GM12892 (cell line): ENCODE results near the gene FGF3.

Experiments
- POLR2A ChIP-seq: IDR thresholded peaks from 2 replicates; pipeline ENCODE4 v1.6.1; 2011; ENCODE audit warnings: low read depth, low read length, control low read depth
- POLR2AphosphoS5 ChIP-seq: IDR thresholded peaks from 2 replicates; pipeline ENCODE4 v1.6.1; 2011; ENCODE audit warnings: low read depth, low read length, control low read depth
- TAF1 ChIP-seq: IDR thresholded peaks from 2 replicates; pipeline ENCODE4 v1.6.1; 2011; ENCODE audit warnings: low read depth, mild to moderate bottlenecking, control low read depth, low read length, borderline replicate concordance

GRCh38 chr11:69817265-69818230 is 1.7 kb downstream of the FGF3 start:
- TF ChIP-seq POLR2AphosphoS5 (no peak), POLR2A (no peak), TAF1 (no peak)
